Heart right ventricle (tissue), 16 donors: ENCODE results near the gene MAD1L1. TPM values are rescaled to one million over a fixed set of nuclear protein-coding genes. Genes with fewer than 3 reads are reported as not detected.

Experiments
- ATAC-seq, 8 donors: fragments of 200-7000 bp; cut with Tn5 transposase; one replicate each; pipeline ENCODE4 v1.9.1; 2020; ENCODE audit warnings: mild to moderate bottlenecking in 8 of 8, moderate library complexity in 8 of 8, moderate number of reproducible peaks in 1 of 8
- DNase-seq, 2 donors: peaks; one replicate each; pipeline ENCODE4 v3.0.0-alpha.2; 2020
- H3K27ac ChIP-seq, 10 donors: fragments of 200-600 bp; sonication (generic) in 2 of 10; one replicate each; pipeline versions ENCODE4 v1.5.0 to v1.8.0; 2020 to 2022; ENCODE audit warnings: mild to moderate bottlenecking in 3 of 10
- H3K27me3 ChIP-seq, 7 donors: fragments of 200-600 bp; one replicate each; pipeline ENCODE4 v1.8.0; 2021 to 2022; ENCODE audit warnings: mild to moderate bottlenecking in 2 of 7
- H3K36me3 ChIP-seq, 9 donors: fragments of 200-600 bp; sonication (generic) in 1 of 9; one replicate each; pipeline versions ENCODE4 v1.5.0 to v1.8.0; 2020 to 2022; ENCODE audit warnings: mild to moderate bottlenecking in 2 of 9
- H3K4me1 ChIP-seq, 9 donors: fragments of 200-600 bp; sonication (generic) in 1 of 9; one replicate each; pipeline versions ENCODE4 v1.5.0 to v1.8.0; 2020 to 2022; ENCODE audit warnings: mild to moderate bottlenecking in 4 of 9
- H3K4me3 ChIP-seq, 10 donors: fragments of 200-600 bp; sonication (generic) in 2 of 10; one replicate each; pipeline versions ENCODE4 v1.5.0 to v1.8.0; 2020 to 2022; ENCODE audit warnings: mild to moderate bottlenecking in 7 of 10, moderate library complexity in 2 of 10
- H3K9me3 ChIP-seq, 11 donors: fragments of 200-600 bp in 10 of 11; sonication (generic) in 2 of 11; one replicate each; pipeline versions ENCODE4 v1.5.0 to v1.8.0; 2013 to 2022; ENCODE audit warnings: mild to moderate bottlenecking in 2 of 11, control low read depth in 1 of 11, moderate library complexity in 1 of 11
- WGBS, 2 donors: extraction: QIAGEN DNeasy Blood & Tissue Kit; methylation state at CpG; one replicate each; pipeline ENCODE4 v1.1.7; 2013; ENCODE audit warnings: inconsistent platforms in 1 of 2; 5-methylcytosine and 5-hydroxymethylcytosine counted together
- intact Hi-C, 10 donors: fragments of 100-400 bp; cut with DNase I; formaldehyde crosslinking; loops; one replicate each; pipeline versions ENCODE4 v1.11.1 to v1.14.2; 2022
- polyA plus RNA-seq, 2 donors: library from polyadenylated mRNA; stranded (reverse); fragments of 200-250 nt; gene quantifications; one replicate each; pipeline ENCODE4 v1.2.3, GENCODE V29; 2013
- total RNA-seq, 10 donors: library from RNA; stranded (reverse); fragmentation: NEBNext Ultra II Directional in 3 of 10; extraction: Animal tissue kit (Norgen Biotek cat#: 25700) in 3 of 10; gene quantifications; one replicate each; pipeline versions ENCODE4 v1.2.1 to v1.2.4, GENCODE V29; 2021 to 2023
- TF ChIP-seq, protein P1 (sequence below), 9 donors: fragments of 200-600 bp; sonication (generic) in 2 of 9; IDR thresholded peaks; one replicate each; pipeline versions ENCODE4 v1.5.0 to v1.8.0; 2021 to 2022; ENCODE audit warnings: antibody characterized with exemption in 9 of 9, mild to moderate bottlenecking in 5 of 9, moderate library complexity in 1 of 9
- donor health status: Arrhythmogenic right ventricular cardiomyopathy.
- donor health status: ischemic (EF 13 %, LVEDD 7.1; RV severe dilation, severe dysfunction).
- donor health status: healthy with polysubstance abuse.
- donor health status: DM: no; HTN: yes; CAD: no.
- donor health status: DM: no; HTN: no; CAD: no.
- donor health status: ischemic (EF 25% LVEDD 6.9; RV normal size, moderate dysfunction).
- donor health status: ischemic (EF 25% LVEDD 5.7; RV mildly dilated, moderate dysfunction).
- donor health status: healthy.
- donor health status: DM: yes; HTN: yes; CAD: no.
- donor health status: Ischemic cardiomyopathy.
- donor health status: ischemic (EF 35%, LVEDD 5.7; RV mildly dilated, moderate dysfunction).
- donor health status: nonischemic (EF 11% LVEDD 7.7; RV severe dilation, severe dysfunction).
- donor health status: DM: yes; HTN: yes; CAD: no.
- donor health status: PGD.
- donor health status: ischemic (EF 29% LVEDD 5.4; RV normal size, mild dysfunction).
- donor health status: nonischemic (EF 23%, LVEDD 6.1; RV moderate dilation, normal function).

MAD1L1 gene
- total and polyA plus RNA-seq, 12 donors, result 13.8 to 46.8 (median 20.2) TPM

DNA sequence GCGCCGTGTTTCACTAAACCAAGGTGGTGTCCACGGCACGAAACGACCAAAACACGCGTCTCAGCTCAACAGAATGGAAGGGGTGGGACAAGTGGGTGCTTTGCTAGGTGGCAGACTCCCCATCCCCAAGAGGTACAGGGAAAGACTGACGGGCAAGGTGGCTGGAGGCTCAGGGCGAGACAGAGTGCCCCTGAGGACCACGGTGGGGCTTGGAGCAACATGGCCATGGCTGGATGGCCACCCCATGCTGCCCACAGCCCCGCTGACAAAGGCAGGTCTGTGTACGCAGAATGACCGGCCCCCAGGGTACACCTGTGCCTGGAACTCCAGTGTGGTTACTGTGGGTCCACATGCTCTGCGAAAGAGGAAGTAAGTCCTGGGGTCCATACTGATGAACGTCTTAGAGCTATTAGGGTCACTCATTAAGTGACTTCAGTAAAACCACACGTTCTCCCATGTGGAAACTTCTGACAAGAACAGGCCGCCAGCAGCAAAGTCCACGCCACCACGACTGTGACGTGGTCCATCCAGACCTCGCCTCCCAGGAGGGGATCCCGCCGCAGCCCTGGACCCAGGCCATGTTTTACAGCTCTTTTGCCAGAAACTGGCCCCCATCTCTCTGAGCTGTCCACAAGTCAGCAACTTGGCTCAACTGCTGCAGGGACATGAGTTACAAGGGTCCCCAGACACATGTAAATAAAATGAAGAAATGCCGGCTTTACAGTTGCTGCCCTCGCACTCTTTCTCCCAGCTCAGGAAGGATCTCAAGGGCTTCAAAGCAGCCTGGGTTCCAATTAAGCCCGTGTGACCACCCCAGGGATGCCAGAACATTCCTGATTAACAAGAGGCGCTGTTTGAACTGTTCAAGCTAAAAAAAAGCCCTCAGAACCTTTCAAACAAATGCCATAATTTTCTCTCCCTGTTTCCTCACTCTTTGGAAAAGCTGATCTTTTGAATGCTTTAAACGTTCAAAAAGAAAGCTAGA, 66.8 kb downstream of the MAD1L1 start:
- DNase-seq, result peak in 1 of 2 donors; percentile 34
- 77 to 82% methylated on average over 28 of the region's 28 CpGs for WGBS, 2 donors
- peak in 4 of 8 donors; percentile 26 to 44 (median 40) for ATAC-seq
- TF ChIP-seq, protein P1, sequence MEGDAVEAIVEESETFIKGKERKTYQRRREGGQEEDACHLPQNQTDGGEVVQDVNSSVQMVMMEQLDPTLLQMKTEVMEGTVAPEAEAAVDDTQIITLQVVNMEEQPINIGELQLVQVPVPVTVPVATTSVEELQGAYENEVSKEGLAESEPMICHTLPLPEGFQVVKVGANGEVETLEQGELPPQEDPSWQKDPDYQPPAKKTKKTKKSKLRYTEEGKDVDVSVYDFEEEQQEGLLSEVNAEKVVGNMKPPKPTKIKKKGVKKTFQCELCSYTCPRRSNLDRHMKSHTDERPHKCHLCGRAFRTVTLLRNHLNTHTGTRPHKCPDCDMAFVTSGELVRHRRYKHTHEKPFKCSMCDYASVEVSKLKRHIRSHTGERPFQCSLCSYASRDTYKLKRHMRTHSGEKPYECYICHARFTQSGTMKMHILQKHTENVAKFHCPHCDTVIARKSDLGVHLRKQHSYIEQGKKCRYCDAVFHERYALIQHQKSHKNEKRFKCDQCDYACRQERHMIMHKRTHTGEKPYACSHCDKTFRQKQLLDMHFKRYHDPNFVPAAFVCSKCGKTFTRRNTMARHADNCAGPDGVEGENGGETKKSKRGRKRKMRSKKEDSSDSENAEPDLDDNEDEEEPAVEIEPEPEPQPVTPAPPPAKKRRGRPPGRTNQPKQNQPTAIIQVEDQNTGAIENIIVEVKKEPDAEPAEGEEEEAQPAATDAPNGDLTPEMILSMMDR (IDR thresholded peaks at IDR 0.05), result no peak
- H3K27me3 ChIP-seq, result no peaks in the 10 kb centered on the region
- intact Hi-C loops, result no loop called here
- H3K27ac ChIP-seq, result peak overlapping the region in 1 of 10 donors; percentile 31
- H3K36me3 ChIP-seq, result peaks cover 0 to 15% (median 0%) of the 10 kb centered on the region in 9 donors
- peaks cover 0 to 32% (median 11%) of the 10 kb centered on the region in 9 donors for H3K4me1 ChIP-seq
- no peak overlapping the region for H3K4me3 ChIP-seq
- no peaks in the 10 kb centered on the region for H3K9me3 ChIP-seq

DNA sequence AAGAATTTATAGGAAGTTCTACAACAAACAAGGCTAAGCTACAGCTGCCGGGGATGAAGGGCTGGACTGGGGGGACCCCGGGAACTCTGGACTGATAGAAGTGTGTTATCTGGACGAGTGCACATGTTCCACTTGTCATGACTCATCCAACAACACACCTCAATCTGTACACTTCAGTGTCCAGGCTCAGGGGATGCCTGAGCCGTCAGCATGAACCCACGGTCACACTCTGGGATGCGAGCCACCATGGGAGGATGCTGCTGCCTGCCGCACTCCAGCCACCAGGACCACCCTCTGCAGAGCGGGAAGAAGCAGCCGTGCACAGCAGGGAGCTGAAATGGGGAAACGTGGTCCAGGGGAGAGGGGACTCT, 67.5 kb downstream of the MAD1L1 start:
- H3K27me3 ChIP-seq, result no peaks in the 10 kb centered on the region
- no peak overlapping the region for H3K4me3 ChIP-seq
- DNase-seq, result no peak
- H3K36me3 ChIP-seq, result peaks cover 0 to 15% (median 0%) of the 10 kb centered on the region in 9 donors
- intact Hi-C loops, result no loop called here
- peaks cover 0 to 32% (median 11%) of the 10 kb centered on the region in 9 donors for H3K4me1 ChIP-seq
- ATAC-seq, result peak in 1 of 8 donors; percentile 21
- TF ChIP-seq, protein P1 (IDR thresholded peaks at IDR 0.05), result no peak
- 88 to 89% methylated on average over 10 of the region's 10 CpGs for WGBS, 2 donors
- H3K27ac ChIP-seq, result no peak overlapping the region
- H3K9me3 ChIP-seq, result no peaks in the 10 kb centered on the region

DNA sequence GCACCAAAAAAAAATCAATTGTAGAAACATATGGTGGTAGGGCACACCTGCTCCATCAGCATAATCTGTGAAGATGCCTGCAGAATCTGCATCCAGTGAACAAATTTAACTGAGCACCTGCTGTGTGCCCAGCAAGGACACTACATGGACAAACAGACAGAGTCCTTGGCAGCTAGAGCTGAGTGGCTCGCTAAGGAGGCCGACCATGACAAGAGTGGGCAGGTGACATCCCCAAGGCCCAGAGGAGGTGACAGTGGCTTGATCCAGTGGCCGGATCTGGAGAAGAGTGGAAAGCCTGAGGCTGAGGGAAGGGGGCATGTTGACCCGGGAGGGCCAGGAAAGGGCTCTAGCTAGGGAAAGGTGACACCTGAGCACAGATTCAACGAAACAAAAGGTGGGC, 68.1 kb downstream of the MAD1L1 start:
- Histone ChIP-seq H3K27ac (no peak overlapping the region), H3K9me3 (no peaks in the 10 kb centered on the region), H3K4me3 (no peak overlapping the region), H3K36me3 (peaks cover 0 to 15% (median 0%) of the 10 kb centered on the region in 9 donors), H3K27me3 (no peaks in the 10 kb centered on the region), H3K4me1 (peaks cover 0 to 32% (median 11%) of the 10 kb centered on the region in 9 donors)
- intact Hi-C loops, result no loop called here
- ATAC-seq (no peak), DNase-seq (no peak)
- TF ChIP-seq, protein P1 (IDR thresholded peaks at IDR 0.05), result no peak
- WGBS, 2 donors, result 97 to 98% methylated on average over 5 of the region's 5 CpGs

DNA sequence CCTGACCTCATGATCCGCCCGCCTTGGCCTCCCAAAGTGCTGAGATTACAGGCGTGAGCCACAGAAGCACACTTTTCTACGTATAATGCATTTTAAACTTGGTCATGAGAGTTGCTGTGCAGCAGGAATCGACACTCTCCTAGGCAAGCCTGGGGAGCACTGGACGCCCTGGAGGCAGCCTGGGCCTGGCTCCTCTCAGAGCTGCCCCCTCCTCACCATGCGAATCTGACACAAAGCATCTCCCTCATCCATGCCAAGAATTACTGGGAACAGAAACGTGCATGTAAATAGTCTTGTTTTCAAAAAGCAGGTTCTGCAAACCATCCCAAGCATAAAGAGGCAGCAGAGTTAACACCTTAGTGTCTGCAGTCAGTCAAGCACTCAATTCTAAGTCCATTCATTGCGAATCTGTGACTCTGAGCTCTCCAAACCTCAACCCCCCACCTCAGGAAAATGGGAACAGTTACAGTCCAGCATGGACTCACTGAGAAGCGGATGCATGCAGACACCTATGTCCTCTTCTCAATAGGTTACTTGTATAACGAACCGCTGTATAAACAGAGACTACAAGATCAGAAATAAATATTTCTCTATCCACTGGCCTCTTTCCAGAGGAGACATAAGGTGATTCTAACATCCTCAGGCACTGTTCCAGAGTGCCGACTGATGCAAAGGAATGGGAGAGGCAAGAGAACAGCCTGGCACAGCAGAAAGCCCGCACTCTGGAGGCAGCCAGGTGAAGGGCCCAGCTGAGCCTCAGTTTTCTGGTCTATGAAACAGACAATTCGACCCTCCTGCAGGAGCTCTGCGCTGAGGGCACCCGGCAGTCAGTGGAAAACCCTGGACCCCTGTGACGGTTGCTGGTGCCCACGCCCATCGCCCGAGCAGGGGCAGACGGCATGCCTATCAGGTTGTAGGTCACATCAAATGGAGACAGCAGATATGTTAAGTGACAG, 68.9 kb downstream of the MAD1L1 start:
- DNase-seq, result no peak
- no peak for ATAC-seq
- intact Hi-C loops, result no loop called here

More for the DNA sequence above, 68.9 kb downstream of the MAD1L1 start:
- TF ChIP-seq, protein P1 (IDR thresholded peaks at IDR 0.05), result no peak
- H3K4me3 ChIP-seq, result no peak overlapping the region
- WGBS, 2 donors, result 85 to 91% methylated on average over 22 of the region's 22 CpGs
- H3K27me3 ChIP-seq, result no peaks in the 10 kb centered on the region
- H3K36me3 ChIP-seq, result peaks cover 0 to 14% (median 0%) of the 10 kb centered on the region in 9 donors
- H3K9me3 ChIP-seq, result no peaks in the 10 kb centered on the region
- peak overlapping the region in 1 of 10 donors; percentile 46 for H3K27ac ChIP-seq
- peaks cover 0 to 33% (median 11%) of the 10 kb centered on the region in 9 donors for H3K4me1 ChIP-seq
